NCI-H2029 treated with DMSO at 0.1 percent for 48 hours (cell line): ENCODE data around the gene TRIO.
"Not testable (repeated sequence)": the region's sequence is repeated elsewhere in the genome, so short reads cannot be mapped to it uniquely, and the experiment has no call there.

Source experiments
- DNase-seq: peaks from one replicate; lab custom pipeline; 2025; lab: John Stamatoyannopoulos, UW

TRIO gene

DNA sequence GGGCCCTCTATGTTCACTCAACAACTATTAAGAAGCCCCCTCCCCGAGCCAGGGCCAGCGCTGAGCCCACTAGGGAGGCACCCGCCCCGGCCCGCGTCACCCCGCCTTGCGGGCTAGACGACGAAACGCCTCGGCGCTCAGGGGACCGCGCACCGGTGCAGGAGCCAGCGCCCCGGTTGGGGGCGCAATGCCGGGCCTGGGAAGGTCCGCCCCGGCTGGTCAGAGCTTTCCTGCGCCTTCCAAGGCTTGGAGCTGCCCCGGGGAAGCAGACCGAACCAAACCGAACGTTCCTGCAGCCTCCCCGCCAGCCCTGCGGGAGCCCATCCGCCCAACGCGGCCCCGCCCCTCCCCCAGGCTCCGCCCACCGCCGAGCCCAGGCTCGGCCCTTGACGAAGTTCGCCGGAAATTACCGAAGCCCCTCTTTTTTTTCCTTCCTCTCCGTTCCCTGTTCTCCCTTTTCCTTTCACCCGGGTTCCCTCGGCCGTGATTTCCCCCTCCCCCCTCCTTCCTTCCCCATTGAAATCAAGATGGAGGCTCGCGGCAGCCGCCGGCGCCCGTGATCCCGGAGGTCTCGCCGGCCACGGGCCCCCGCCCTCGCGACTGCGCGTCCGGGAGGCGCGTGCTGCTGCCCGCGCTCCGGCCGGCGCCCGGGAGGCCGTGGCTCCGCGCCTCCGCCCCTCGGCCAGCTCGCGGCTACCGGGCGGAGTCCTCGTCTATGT lies at the start of gene TRIO:
TSS of gene TRIO (plus strand) at position 516 of the 719 bp plus-strand sequence. CDS start 384 bp downstream, outside the sequence.
- DNase-seq = peak; percentile 77

DNA sequence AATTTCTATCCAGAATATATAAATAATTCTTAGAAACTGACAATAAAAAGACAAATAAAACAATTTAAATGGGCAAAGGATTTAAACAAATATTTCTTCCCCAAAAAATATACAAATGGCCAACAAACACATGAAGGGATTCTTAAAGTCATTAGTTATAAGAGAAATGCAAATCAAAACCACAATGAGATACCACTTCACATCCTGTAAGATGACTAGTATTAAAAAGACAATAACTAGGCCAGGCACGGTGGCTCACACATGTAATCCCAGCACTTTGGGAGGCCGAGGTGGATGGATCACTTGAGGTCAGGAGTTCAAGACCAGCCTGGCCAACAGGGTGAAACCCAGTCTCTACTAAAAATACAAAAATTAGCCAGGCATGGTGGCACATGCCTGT lies 45.8 kb upstream of the TRIO start:
- not testable (repeated sequence) for DNase-seq

DNA sequence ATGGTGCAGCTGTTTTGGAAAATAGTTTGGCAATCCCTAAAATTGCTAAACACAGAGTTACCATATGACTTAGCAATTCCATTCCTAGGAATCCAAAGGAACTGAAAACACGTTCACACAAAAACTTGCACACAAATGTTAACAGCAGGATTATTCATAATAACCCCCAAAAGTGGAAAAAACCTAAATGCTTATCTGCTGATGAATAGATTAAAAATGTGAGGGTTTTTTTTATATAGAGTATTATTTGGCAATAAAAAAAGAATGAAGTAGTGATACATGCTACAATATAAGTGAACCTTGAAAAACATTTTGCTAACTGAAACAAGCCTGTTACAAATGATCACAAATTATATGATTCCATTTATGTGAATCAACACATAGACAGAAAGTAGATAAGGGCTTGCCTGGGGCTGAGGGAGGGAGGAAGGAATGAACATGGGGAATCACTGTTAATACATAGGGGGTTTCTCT lies 45.1 kb upstream of the TRIO start:
- DNase-seq = no peak

DNA sequence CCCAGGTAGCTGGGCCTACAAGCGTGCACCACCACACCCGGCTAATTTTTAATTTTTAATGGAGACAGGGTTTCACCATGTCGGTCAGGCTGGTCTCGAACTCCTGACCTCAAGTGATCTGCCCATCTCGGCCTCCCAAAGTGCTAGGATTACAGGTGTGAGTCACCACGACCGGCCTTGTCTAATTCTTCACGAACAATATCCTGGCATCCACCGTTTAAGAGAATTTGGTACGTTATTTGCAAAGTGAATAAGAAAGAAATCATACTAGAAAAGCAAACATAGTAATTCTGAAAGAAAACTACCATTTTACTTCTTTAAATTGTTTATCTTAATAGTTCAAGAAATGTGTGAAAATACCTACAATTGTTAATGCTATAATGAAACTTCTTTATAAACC lies 42.9 kb upstream of the TRIO start:
- no peak for DNase-seq

DNA sequence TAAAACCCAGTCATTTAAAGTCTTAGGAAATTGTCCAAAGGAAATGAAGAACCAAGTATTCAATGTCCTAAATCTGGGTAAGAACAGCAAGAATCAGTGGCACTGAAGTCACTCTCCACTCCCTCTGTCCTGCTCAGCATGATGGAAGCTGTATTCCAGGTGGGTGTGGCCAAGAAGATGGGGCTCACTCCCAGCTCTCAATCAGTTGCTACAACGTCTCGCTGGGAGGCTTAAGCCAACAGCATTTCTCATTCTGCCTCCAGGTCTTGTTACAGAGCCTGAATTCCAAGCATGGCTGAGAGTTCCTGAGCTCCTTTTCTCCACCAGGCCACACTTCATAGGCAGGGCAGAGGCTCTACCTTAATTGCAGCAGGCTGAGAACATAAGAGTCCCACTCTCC lies 41.2 kb upstream of the TRIO start:
- DNase-seq = no peak

DNA sequence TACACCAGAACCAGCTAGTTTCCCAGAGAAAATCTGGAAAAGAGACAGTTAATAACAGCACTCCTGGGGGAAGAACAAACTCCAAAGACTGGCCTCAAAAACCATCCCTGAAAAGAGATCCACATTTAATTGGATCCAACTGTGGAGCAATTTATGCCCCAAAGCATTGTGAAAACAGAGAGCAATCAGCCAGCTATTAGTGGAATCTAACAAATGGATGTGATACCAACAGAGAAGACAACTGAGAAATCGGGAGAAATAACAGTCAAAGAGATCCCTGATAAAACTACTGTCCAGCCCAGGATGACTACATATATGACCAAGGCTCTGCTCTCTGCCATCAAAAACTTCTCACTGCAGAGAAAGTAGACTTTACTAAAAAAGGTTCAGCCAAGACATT lies 40.5 kb upstream of the TRIO start:
- no peak for DNase-seq

DNA sequence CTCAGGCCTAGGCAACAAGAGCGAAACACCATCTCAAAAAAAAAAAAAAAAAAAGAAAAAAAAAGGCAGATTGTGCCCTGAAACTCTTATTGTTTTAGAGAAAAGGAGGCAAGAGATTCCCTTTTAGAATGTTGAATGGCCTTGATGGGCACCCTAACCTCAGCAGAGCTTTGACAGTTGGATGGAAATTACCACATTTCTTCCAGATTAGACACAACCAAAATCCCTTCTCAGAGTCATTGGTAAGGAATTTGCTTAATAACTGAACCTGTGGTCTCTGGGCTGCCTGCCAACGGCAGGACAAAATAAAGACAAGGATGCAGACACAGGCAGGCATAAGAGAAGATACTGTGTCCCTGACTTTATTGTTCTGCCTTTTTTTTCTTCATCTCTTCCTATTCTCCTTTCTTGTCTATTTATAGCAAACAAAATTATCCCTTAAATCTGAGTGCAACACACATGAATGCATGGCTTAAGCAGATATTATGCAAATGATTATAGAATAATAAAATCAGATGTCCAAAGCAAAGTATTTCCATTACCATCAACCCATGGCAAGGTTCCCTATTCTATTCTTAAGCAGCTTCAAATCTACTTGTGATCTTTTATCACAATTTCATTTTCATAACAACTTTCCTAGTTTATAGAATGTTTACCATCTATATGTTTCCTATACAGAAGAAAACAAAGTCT lies 37.3 kb upstream of the TRIO start:
- no peak for DNase-seq

DNA sequence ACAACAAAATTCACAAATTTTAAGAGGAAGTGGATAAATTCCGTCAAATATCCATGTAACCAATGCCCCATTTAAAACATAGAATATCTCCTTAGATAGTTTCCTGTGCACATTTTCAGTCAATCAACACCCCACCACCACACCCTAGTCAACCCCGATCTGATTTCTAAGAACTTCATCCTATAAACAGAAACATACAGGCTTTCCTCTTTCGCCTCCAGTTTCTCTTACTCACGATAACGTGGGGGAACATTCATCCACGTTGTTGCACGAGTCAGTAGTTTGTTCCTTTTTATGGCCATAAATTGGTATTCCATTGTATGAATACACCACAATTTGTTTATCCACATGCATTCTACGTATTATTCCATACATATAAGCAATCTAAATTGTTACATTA lies 35.6 kb upstream of the TRIO start:
- no peak for DNase-seq

DNA sequence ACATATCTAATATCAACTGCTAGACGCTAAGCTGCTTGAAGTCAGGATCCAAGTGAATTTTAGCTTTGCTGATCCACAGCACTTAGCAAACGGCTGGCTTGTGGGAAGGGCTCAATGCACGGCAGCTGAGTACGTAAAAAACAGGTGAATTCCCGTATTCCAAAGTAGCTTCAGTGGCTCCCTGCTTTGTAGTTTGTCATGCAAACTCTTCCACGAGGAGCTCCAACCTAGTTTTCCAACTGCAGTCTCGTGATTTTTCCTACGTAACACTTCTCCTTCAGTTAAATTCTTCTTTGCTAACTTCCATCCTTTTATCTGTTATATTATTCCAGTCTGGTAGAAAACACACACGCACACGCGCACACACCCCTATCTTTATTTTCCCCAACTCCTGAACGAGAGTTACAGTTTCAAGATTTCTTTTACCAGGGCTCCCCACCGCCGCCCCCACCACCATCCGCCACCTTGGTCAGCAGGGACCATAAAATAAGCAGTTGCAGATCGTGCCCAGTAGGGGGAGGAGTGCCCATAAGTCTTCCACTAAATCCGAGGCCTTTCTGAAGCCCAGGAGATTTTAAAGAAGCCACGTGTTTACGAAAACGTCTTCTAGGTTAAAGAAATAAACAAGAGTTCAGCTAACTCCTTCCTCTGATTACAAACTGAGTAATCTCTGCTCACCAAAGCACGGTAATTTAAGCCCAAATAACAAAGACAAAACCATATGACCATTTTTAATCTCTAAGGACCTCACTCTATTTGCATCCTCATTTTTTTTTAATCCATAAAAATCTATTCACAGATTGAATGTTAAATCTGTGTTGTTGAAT lies 34.8 kb upstream of the TRIO start:
- peak; percentile 74 for DNase-seq

DNA sequence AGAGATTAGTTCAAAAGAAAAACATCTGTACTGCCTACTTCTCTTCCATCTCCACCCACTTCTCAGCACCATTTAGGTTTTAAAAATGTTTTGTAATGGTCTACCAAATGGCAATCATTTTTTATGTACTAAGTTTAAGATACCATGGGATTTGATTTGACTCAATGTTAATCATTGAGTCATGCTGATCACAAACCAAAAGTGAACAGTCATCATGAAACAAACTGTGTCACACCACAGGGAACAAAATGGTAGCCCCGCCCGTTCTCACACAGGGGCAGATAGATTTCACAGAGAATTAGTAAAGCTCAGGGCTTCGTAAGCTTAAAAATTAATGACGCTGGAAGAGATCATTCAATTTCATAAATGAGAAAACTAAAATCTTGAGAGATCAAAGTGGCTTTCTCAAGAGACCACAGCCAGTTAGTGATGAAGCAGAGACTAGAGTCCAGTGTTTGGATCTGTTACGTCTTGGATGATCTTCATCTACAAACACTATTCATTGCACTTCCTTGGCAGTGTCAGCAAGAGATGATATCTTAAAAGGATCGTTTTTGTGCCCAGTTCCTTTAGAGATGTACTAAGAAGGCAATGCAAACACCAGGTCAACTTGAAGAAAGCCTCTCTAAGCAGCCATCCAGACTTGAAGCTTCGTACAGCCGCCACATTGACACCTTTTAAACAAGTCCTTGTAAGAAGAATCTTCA lies 33.9 kb upstream of the TRIO start:
- DNase-seq = no peak

DNA sequence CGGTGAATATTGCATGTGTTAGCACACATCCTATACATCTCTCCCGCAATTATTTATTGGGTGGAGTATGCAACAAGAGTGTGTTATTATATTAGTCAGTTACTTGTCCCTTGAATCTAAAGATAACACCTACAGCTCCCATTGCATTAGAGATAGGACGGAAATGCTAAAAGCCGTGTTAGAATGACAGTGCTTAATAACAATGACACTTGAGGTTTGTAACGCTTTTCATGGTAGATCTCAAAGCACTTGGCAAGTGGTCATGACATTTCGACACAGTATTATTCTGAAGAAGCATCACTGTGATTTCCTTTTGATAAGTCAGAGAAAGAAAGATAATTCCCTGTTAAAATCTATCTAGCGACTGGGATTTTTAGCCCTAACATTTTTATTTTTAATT lies 33.4 kb upstream of the TRIO start:
- no peak for DNase-seq

DNA sequence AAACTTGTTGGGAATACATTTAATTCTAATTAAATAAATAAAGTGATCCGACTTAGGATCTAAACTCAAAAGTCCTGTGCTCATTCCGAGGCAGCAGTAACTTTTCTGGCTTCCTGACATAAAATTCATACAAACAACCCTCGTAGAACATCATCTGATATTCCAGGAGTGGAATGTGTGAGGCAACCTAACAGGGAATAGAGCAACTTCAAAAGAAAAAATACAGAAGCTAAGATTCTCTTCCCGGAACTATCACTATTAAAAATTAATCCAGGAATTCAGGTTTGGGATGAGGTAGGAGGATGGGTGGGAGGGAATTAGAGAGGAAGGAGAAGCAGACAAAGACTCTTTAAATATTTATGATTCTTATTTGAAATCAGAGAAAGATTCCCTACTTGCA lies 32.9 kb upstream of the TRIO start:
- DNase-seq = no peak

DNA sequence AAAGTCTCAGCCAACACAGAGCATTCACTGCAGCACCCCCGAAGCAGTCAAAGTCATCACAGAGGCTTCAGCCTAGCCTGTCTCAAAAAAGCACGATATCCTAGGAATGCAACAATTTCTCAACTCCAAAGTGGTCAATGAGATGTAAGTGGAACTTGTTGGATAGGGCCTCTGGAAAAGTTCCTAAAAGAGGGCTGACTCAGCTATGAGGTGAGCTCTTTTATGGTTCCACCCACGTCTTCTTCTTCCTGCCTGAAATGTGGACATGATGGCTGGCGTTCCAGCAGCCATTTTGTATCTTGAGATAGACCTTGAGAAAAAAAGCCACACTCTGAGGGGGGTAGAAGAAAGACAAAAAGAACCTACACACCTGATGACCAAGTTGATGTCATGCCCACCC lies 32.5 kb upstream of the TRIO start:
- no peak for DNase-seq

DNA sequence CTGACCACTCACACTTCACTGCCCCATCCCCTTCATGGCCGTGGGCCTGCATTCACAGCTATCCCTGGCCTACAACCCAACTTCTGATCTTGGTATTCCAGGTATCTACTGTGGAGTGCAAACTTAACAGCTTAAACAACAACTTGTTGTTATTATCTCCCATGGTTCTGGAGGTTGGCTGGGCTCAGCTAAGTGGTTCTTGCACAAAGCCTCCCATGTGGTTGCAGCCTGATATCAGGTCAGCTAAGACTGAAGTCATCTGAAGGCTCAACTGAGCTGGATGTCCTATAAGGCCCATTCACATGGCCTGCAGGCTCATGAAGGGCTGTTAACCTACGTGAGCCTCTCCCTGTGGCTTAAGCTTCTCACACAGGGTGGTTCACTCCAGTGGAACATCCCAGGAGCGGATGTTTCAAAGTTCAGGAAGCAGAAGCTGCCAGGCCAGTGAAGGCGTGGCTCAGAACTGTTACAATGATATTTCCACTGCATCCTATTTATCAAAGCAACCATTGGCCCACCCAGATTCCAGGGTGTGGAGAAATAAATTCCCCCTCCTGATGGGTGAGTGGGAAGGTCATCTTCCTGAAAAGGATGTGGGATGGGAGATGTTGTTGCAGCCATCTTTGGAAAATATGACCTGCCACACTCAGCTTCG lies 30.0 kb upstream of the TRIO start:
- DNase-seq = no peak

DNA sequence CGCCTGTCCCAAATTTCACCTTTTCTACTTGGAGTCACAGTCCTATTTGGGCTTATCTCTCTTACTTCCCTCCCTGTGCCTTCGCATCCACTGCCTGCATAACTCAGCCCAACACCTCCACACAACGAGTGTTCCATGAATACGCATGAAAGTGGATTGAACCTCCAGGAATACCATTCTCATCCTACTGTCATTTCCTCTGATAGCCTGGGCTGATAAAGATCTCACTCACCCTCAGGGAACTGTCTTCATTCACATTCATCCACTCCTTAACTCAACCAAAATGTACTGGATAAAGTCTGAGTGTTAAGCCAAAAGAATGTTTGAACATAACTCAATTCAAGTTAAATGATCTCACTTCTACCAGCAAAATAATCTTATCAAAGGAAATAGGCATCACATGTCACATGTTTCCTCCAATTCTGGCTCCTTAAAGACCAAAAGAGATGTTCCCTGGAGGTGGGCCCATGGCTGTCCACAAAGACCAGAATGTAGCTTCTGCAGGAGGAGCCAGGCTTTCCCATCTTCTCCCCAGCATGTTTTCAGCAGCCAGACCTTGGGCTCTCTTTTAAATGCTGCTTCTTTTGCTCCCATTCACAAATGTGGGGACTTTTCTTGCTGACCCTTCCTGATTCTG lies 28.4 kb upstream of the TRIO start:
- DNase-seq = no peak

DNA sequence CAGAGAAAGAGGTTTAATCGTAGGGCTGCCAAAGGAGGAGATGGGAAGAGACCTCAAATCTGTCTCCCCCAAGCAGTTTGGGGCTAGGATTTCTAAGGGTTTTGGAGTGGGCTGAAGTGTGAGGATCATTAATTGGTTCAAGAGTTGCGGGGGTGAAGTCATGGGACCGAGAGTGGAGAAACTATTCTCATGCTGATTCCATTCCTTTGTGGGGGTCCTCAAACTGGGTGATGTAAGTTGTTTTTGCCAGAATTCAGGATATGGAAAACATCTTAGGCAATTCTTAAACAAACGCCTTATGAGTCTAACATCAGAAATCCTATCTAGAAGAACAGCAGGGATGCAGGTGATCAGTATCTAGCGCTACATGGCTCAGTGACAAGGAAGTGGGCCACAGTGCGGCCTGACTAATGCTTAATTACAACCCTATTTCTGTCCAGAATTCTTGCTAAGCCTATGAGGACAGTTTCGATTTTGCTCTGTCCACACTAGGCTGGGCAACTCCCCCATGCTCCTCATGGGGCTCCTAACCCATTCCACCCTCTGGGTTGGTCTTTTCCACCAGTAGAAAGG lies 27.7 kb upstream of the TRIO start:
- DNase-seq = no peak

DNA sequence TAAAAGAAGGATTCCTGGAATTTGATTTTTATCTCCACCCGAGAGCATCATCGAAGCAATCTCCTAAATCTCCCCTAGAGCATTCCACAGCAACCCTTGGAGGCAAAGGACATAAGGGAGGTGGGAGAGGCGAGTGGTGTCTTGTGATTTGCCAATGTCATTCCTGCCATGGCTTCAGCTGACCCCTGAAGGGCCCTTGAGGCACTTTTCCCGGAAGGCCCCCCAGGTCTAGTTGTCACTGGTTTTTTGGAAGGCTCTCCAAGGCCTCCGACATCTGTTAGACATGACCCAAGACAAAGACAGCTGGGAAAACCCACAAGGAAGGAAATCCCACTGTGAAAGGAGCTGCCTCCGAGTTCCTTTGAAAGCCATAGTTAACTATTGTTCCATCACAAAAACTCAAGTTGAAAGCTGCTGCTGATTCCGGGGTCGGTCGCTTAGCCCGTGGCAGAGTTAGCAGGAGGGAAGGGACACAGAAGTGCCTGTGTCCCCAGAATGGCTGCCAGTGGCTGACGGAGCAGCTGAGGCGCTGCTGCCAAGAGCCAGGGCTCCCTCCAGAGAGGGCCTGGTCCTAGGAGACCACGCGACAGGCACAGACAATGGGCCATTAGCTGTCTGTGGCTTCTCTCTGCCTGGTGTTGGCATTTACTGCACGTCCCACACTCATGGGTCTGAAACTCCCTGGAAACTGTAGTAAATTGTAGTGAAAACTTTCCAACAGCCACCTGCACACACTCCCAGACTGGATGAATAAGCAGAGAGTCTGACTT lies 24.4 kb upstream of the TRIO start:
- DNase-seq = no peak

DNA sequence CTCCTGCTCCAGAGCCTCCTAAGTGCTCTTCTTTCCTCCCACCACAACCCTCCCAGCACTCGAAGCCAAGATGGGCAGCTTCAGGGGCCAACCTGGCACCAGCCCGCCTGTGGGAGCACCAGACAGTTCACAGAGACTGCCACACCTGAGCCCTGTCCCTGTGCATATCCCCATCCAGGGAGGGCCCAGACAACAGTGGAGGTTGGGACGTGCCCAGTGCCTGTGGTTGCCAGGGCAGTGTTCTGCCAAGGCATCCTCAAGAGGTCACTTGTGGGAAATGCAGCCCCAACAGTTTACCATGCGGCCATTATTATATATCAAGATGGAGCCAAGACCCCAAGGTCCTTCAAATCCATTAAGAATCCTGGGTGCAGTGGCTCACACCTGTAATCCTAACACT lies 23.0 kb upstream of the TRIO start:
- DNase-seq = no peak

DNA sequence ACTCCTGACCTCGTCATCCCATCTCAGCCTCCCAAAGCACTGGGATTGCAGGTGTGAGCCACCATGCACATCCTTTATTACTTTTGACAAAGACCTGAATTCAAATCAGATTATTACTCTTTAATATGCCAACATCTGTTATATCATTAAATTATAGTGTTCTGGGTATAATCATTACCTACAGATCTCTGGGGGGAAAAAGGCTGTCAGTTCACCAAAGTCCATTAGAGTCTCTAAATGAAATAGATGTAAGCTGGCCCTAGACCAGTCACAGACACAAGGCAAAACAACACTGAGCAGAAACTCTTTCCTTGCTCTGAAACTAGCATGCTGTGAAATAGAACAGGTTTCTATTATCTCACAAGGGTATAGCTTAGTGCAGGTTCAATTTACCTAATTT lies 21.6 kb upstream of the TRIO start:
- DNase-seq = no peak

DNA sequence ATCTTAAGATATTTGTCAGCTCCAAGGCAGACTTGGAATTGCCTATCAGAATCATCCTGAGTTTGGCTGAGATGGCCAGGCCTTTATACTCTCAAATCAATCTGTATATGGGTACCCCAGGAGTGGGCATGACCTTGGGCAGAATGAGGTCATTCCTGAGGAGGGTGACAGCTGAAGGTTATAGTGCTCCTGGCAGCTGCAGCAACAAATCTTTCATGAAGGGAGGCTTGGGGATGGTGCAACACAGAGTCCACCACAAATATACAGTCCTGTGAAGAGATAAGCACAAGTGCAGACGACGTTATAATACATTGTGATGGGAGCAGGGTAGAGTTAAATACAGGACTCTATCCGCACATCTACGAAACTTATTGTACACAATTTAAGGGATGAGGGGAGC lies 21.1 kb upstream of the TRIO start:
- DNase-seq = no peak
